ENCODE data around the gene LTB.

DNA sequence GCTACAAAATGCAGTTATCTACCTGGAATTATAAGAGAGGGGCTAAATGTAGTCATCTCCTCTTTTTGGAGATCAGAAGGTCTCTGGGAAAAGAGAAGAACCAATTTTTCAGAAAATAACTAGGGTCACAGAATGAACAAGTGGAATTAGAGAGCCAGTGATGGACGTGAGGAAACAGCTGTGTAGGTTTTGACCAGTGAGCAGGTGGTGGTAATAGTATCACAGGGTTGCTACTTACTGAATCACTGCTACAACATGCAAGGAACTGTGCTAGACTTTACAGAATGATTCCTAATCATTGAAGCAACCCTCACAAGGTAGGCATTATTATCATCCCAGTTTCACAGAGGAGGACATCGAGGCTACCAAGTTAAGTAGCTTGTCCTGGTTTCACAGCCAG lies 37.5 kb downstream of the LTB start:
- TF ChIP-seq, protein P1, sequence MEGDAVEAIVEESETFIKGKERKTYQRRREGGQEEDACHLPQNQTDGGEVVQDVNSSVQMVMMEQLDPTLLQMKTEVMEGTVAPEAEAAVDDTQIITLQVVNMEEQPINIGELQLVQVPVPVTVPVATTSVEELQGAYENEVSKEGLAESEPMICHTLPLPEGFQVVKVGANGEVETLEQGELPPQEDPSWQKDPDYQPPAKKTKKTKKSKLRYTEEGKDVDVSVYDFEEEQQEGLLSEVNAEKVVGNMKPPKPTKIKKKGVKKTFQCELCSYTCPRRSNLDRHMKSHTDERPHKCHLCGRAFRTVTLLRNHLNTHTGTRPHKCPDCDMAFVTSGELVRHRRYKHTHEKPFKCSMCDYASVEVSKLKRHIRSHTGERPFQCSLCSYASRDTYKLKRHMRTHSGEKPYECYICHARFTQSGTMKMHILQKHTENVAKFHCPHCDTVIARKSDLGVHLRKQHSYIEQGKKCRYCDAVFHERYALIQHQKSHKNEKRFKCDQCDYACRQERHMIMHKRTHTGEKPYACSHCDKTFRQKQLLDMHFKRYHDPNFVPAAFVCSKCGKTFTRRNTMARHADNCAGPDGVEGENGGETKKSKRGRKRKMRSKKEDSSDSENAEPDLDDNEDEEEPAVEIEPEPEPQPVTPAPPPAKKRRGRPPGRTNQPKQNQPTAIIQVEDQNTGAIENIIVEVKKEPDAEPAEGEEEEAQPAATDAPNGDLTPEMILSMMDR (IDR thresholded peaks at IDR 0.05) = no peak
- no peak for TF ChIP-seq POLR2A (IDR thresholded peaks at IDR 0.05)
